Suprapubic skin (tissue), 4 donors: Measurements from ENCODE around the gene NKAIN2. TPM values are rescaled to one million over a fixed set of nuclear protein-coding genes. Genes with fewer than 3 reads are reported as not detected.

Source experiments
- DNase-seq, 2 donors: peaks; one replicate each; pipeline ENCODE4 v3.0.0-alpha.2; 2019; ENCODE audit warnings: low spot score in 2 of 2
- H3K27ac ChIP-seq: fragments of 200-600 bp; sonication (generic); one replicate; pipeline ENCODE4 v1.5.1; 2019
- H3K27me3 ChIP-seq: fragments of 200-600 bp; sonication (generic); one replicate; pipeline ENCODE4 v1.5.1; 2019
- H3K36me3 ChIP-seq: fragments of 200-600 bp; sonication (generic); one replicate; pipeline ENCODE4 v1.5.1; 2019
- H3K4me1 ChIP-seq: fragments of 200-600 bp; sonication (generic); one replicate; pipeline ENCODE4 v1.5.1; 2019
- H3K4me3 ChIP-seq: fragments of 200-600 bp; sonication (generic); one replicate; pipeline ENCODE4 v1.5.1; 2019; ENCODE audit warnings: mild to moderate bottlenecking
- H3K9me3 ChIP-seq: fragments of 200-600 bp; sonication (generic); one replicate; pipeline ENCODE4 v1.5.1; 2019
- CTCF ChIP-seq, 2 donors: fragments of 200-600 bp in 1 of 2; fragments of 450-650 bp in 1 of 2; sonication (generic) in 1 of 2; IDR thresholded peaks; one replicate each; pipeline ENCODE4 v1.5.1; 2016 to 2019; ENCODE audit warnings: antibody characterized with exemption in 2 of 2, mild to moderate bottlenecking in 1 of 2, moderate library complexity in 1 of 2
- EP300 ChIP-seq: sonication (generic); formaldehyde crosslinking; IDR thresholded peaks from one replicate; pipeline ENCODE4 v1.6.1; 2017; ENCODE audit warnings: antibody characterized with exemption
- POLR2A ChIP-seq, 2 donors: fragments of 450-650 bp; IDR thresholded peaks; one replicate each; pipeline ENCODE4 v1.6.1; 2017; ENCODE audit warnings: antibody characterized with exemption in 2 of 2, mild to moderate bottlenecking in 2 of 2, moderate library complexity in 2 of 2
- POLR2AphosphoS5 ChIP-seq, 3 donors: sonication (generic); formaldehyde crosslinking; IDR thresholded peaks; one replicate each; pipeline ENCODE4 v1.6.1; 2017; ENCODE audit warnings: antibody characterized with exemption in 3 of 3
- WGBS: methylation state at CpG from one replicate; pipeline ENCODE4 v1.1.5; 2018; 5-methylcytosine and 5-hydroxymethylcytosine counted together
- total RNA-seq, 4 donors: library from RNA; depleted of rRNA; stranded (reverse); fragments of >200 nt; gene quantifications; one replicate each; pipeline ENCODE4 v1.1.0, GENCODE V29; 2016

NKAIN2 gene
- total RNA-seq, 4 donors from 2014 or later: 0.40 TPM; not detected in 3

GRCh38 chr6:124203812-124204167, 400.1 kb downstream of the NKAIN2 start:
- Histone ChIP-seq H3K27ac (no peak overlapping the region), H3K27me3 (no peaks in the 10 kb centered on the region), H3K9me3 (no peaks in the 10 kb centered on the region), H3K36me3 (no peaks in the 10 kb centered on the region), H3K4me1 (no peaks in the 10 kb centered on the region), H3K4me3 (no peak overlapping the region)
- 41% methylated on average over 2 of the region's 2 CpGs for WGBS
- TF ChIP-seq POLR2A (IDR thresholded peaks at IDR 0.05) (no peak), CTCF (IDR thresholded peaks at IDR 0.05) (no peak), POLR2AphosphoS5 (IDR thresholded peaks at IDR 0.05) (no peak), EP300 (no peak)
- DNase-seq: no peak

GRCh38 chr6:124205921-124206320, 402.3 kb downstream of the NKAIN2 start:
- Histone ChIP-seq H3K36me3 (no peaks in the 10 kb centered on the region), H3K4me3 (no peak overlapping the region), H3K27ac (no peak overlapping the region), H3K4me1 (no peaks in the 10 kb centered on the region), H3K9me3 (no peaks in the 10 kb centered on the region), H3K27me3 (no peaks in the 10 kb centered on the region)
- WGBS: 46% methylated on average over 2 of the region's 2 CpGs
- no peak for DNase-seq
- no peak for TF ChIP-seq EP300
- no peak for TF ChIP-seq POLR2AphosphoS5 (IDR thresholded peaks at IDR 0.05)
- TF ChIP-seq CTCF (IDR thresholded peaks at IDR 0.05): no peak
- TF ChIP-seq POLR2A (IDR thresholded peaks at IDR 0.05): no peak

GRCh38 chr6:124223611-124224345, 420.1 kb downstream of the NKAIN2 start:
- TF ChIP-seq POLR2A (IDR thresholded peaks at IDR 0.05) (no peak), EP300 (no peak), POLR2AphosphoS5 (IDR thresholded peaks at IDR 0.05) (no peak), CTCF (IDR thresholded peaks at IDR 0.05) (no peak)
- no peak overlapping the region for H3K27ac ChIP-seq
- H3K36me3 ChIP-seq: no peaks in the 10 kb centered on the region
- H3K4me3 ChIP-seq: no peak overlapping the region
- DNase-seq: no peak
- WGBS: 73% methylated on average over 3 of the region's 3 CpGs
- no peaks in the 10 kb centered on the region for H3K9me3 ChIP-seq
- H3K4me1 ChIP-seq: no peaks in the 10 kb centered on the region
- no peaks in the 10 kb centered on the region for H3K27me3 ChIP-seq

- Histone ChIP-seq H3K27ac (no peak overlapping the region), H3K36me3 (no peaks in the 10 kb centered on the region), H3K27me3 (no peaks in the 10 kb centered on the region), H3K4me3 (no peak overlapping the region), H3K4me1 (no peaks in the 10 kb centered on the region), H3K9me3 (no peaks in the 10 kb centered on the region)
- TF ChIP-seq POLR2AphosphoS5 (IDR thresholded peaks at IDR 0.05) (no peak), POLR2A (IDR thresholded peaks at IDR 0.05) (no peak), CTCF (IDR thresholded peaks at IDR 0.05) (no peak), EP300 (no peak)
- 61% methylated on average over 1 of the region's 1 CpG for WGBS
- DNase-seq: no peak
Observed at GRCh38 chr6:124226396-124226795, 422.7 kb downstream of the NKAIN2 start.

- WGBS: 89% methylated on average over 1 of the region's 1 CpG
- H3K27me3 ChIP-seq: no peaks in the 10 kb centered on the region
- no peaks in the 10 kb centered on the region for H3K36me3 ChIP-seq
- no peak for DNase-seq
- H3K4me1 ChIP-seq: no peaks in the 10 kb centered on the region
- no peak overlapping the region for H3K27ac ChIP-seq
- TF ChIP-seq POLR2A (IDR thresholded peaks at IDR 0.05): no peak
- H3K9me3 ChIP-seq: no peaks in the 10 kb centered on the region
- no peak overlapping the region for H3K4me3 ChIP-seq
Observed at GRCh38 chr6:124233221-124233620, 429.6 kb downstream of the NKAIN2 start.

- Histone ChIP-seq H3K27me3 (no peaks in the 10 kb centered on the region), H3K27ac (no peak overlapping the region), H3K9me3 (no peaks in the 10 kb centered on the region), H3K36me3 (no peaks in the 10 kb centered on the region), H3K4me1 (no peaks in the 10 kb centered on the region), H3K4me3 (no peak overlapping the region)
- WGBS: 97% methylated on average over 2 of the region's 2 CpGs
- DNase-seq: no peak
- TF ChIP-seq CTCF (IDR thresholded peaks at IDR 0.05) (no peak), POLR2A (IDR thresholded peaks at IDR 0.05) (no peak), EP300 (no peak), POLR2AphosphoS5 (IDR thresholded peaks at IDR 0.05) (no peak)
Observed at GRCh38 chr6:124234801-124235200, 431.1 kb downstream of the NKAIN2 start.
